SK-N-SH (cell line): ENCODE measurements around the gene EPHB4. TPM values are rescaled to one million over a fixed set of nuclear protein-coding genes. Genes with fewer than 3 reads are reported as not detected.
A peak's percentile ranks its signal among the peaks of the same experiment; 100 is the strongest.

Experiments
- CTCF ChIA-PET: fragments of 300-600, 350-600 bp; formaldehyde crosslinking; extraction: SDS; loops from one replicate; lab custom pipeline; 2021; lab: Yijun Ruan, JAX
- POLR2A ChIA-PET: fragments of 350-600 bp; sonication (Branson Sonifier 250); formaldehyde crosslinking; extraction: SDS; loops from one replicate; lab custom pipeline; 2020; ENCODE audit warnings: antibody characterized with exemption, inconsistent platforms; lab: Yijun Ruan, JAX
- DNase-seq: peaks from one replicate; pipeline ENCODE4 v3.0.0; 2012
- H2AFZ ChIP-seq: fragments of 200-600 bp; sonication (generic); 2 replicates; pipeline ENCODE4 v1.8.1; 2016; ENCODE audit warnings: antibody characterized with exemption, mild to moderate bottlenecking, low read depth
- H3F3A ChIP-seq: fragments of 200-600 bp; sonication (generic); replicated peaks from 2 replicates; pipeline ENCODE3; 2016; ENCODE audit warnings: antibody characterized with exemption, mild to moderate bottlenecking; ENCODE audit not compliant: insufficient read depth
- H3K27ac ChIP-seq, 2 experiments: fragments of 200-500 bp in 1 of 2; fragments of 200-600 bp in 1 of 2; sonication (Bioruptor generic) in 1 of 2; sonication (generic), shearing (Covaris generic) in 1 of 2; 2 replicates each; pipeline versions ENCODE4 v1.5.1 to v1.6.1; 2014 to 2016; ENCODE audit warnings: low read depth in 2 of 2, inconsistent platforms in 1 of 2, low read length in 1 of 2, mild to moderate bottlenecking in 1 of 2, mixed read lengths in 1 of 2
- H3K27me3 ChIP-seq: fragments of 200-600 bp; sonication (generic), shearing (Covaris generic); 2 replicates; pipeline ENCODE4 v1.6.1; 2016; ENCODE audit warnings: mixed run types; ENCODE audit not compliant: insufficient read depth
- H3K36me3 ChIP-seq, 2 experiments: fragments of 200-500 bp in 1 of 2; fragments of 200-600 bp in 1 of 2; sonication (Bioruptor generic) in 1 of 2; sonication (generic) in 1 of 2; replicated peaks in 1 of 2; 2 replicates each; pipeline versions ENCODE3 to v1.5.1; 2014 to 2016; ENCODE audit warnings: low read length in 1 of 2, mild to moderate bottlenecking in 1 of 2; ENCODE audit not compliant: insufficient read depth in 2 of 2, control insufficient read depth in 1 of 2
- H3K4me1 ChIP-seq, 2 experiments: fragments of 200-500 bp in 1 of 2; fragments of 200-600 bp in 1 of 2; sonication (Bioruptor generic) in 1 of 2; sonication (generic), shearing (Covaris generic) in 1 of 2; 2 replicates each; pipeline versions ENCODE4 v1.5.1 to v1.6.1; 2014 to 2016; ENCODE audit warnings: low read depth in 1 of 2, low read length in 1 of 2, mixed run types in 1 of 2; ENCODE audit not compliant: insufficient read depth in 2 of 2, control insufficient read depth in 1 of 2
- H3K4me2 ChIP-seq: fragments of 200-600 bp; sonication (generic), shearing (Covaris generic); 2 replicates; pipeline ENCODE4 v1.6.1; 2017; ENCODE audit warnings: mixed run types
- H3K4me3 ChIP-seq, 2 experiments: fragments of 200-500 bp in 1 of 2; fragments of 200-600 bp in 1 of 2; sonication (Bioruptor generic) in 1 of 2; sonication (generic), shearing (Covaris generic) in 1 of 2; 2 replicates each; pipeline versions ENCODE4 v1.5.1 to v1.8.1; 2014 to 2016; ENCODE audit warnings: low read depth in 2 of 2, inconsistent platforms in 1 of 2, low read length in 1 of 2, mild to moderate bottlenecking in 1 of 2, mixed read lengths in 1 of 2, moderate library complexity in 1 of 2
- H3K79me2 ChIP-seq: fragments of 200-600 bp; sonication (generic); 2 replicates; pipeline ENCODE4 v1.8.1; 2017; ENCODE audit warnings: mild to moderate bottlenecking; ENCODE audit not compliant: insufficient read depth
- H3K9ac ChIP-seq: fragments of 200-600 bp; sonication (generic); 2 replicates; pipeline ENCODE4 v1.6.1; 2017; ENCODE audit warnings: mixed run types
- H3K9me2 ChIP-seq: fragments of 200-600 bp; sonication (generic); 2 replicates; pipeline ENCODE4 v1.6.1; 2017; ENCODE audit warnings: mixed run types
- H3K9me3 ChIP-seq: fragments of 200-600 bp; sonication (generic); 2 replicates; pipeline ENCODE4 v1.6.1; 2017; ENCODE audit warnings: mixed run types, mild to moderate bottlenecking, moderate library complexity
- H4K20me1 ChIP-seq: fragments of 200-600 bp; sonication (generic); 2 replicates; pipeline ENCODE4 v1.6.1; 2017; ENCODE audit warnings: mild to moderate bottlenecking, mixed run types; ENCODE audit not compliant: insufficient read depth
- CHD2 ChIP-seq: fragments of 150-350 bp; IDR thresholded peaks from 2 replicates; pipeline ENCODE4 v1.6.1; 2018; ENCODE audit warnings: low read length; ENCODE audit not compliant: partially characterized antibody
- FOXJ3 ChIP-seq: sonication (generic); formaldehyde crosslinking; IDR thresholded peaks from 2 replicates; pipeline ENCODE4 v1.5.1; 2020; ENCODE audit warnings: mild to moderate bottlenecking, missing genetic modification reagents
- GABPA ChIP-seq: IDR thresholded peaks from 2 replicates; pipeline ENCODE4 v1.4.0; 2012; ENCODE audit warnings: low read depth, mild to moderate bottlenecking
- GATA2 ChIP-seq: sonication (generic); formaldehyde crosslinking; IDR thresholded peaks from 2 replicates; pipeline ENCODE4 v1.5.0; 2020; ENCODE audit warnings: mild to moderate bottlenecking, missing genetic modification reagents
- JUND ChIP-seq: IDR thresholded peaks from 2 replicates; pipeline ENCODE4 v1.4.0; 2012
- MEF2A ChIP-seq: IDR thresholded peaks from 2 replicates; pipeline ENCODE4 v1.4.0; 2012; ENCODE audit warnings: low read depth, borderline replicate concordance
- MXI1 ChIP-seq: IDR thresholded peaks from 2 replicates; pipeline ENCODE4 v1.6.1; 2012; ENCODE audit warnings: mild to moderate bottlenecking, low read depth, low read length, improper control_type of control experiment
- NFIC ChIP-seq: IDR thresholded peaks from 2 replicates; pipeline ENCODE4 v1.4.0; 2012; ENCODE audit warnings: borderline replicate concordance
- NRF1 ChIP-seq: IDR thresholded peaks from 2 replicates; pipeline ENCODE4 v1.6.1; 2012; ENCODE audit warnings: low read depth, mild to moderate bottlenecking, low read length
- PBX3 ChIP-seq: IDR thresholded peaks from 2 replicates; pipeline ENCODE4; 2012
- RAD21 ChIP-seq: IDR thresholded peaks from 2 replicates; pipeline ENCODE4 v1.6.1; 2012; ENCODE audit warnings: mild to moderate bottlenecking, low read length
- RCOR1 ChIP-seq: fragments of 150-350 bp; IDR thresholded peaks from 2 replicates; pipeline ENCODE4 v1.6.1; 2017; ENCODE audit warnings: antibody characterized with exemption, low read length
- RFX5 ChIP-seq: IDR thresholded peaks from 2 replicates; pipeline ENCODE4 v1.6.1; 2012; ENCODE audit warnings: mild to moderate bottlenecking, improper control_type of control experiment, low read length
- SIN3A ChIP-seq: IDR thresholded peaks from 2 replicates; pipeline ENCODE4 v1.6.1; 2012; ENCODE audit warnings: low read depth, mild to moderate bottlenecking, low read length, moderate library complexity, borderline replicate concordance
- SMC3 ChIP-seq: IDR thresholded peaks from 2 replicates; pipeline ENCODE4 v1.6.1; 2012; ENCODE audit warnings: low read depth, low read length, improper control_type of control experiment
- TCF12 ChIP-seq: IDR thresholded peaks from 2 replicates; pipeline ENCODE4 v1.4.0; 2012
- TEAD4 ChIP-seq: IDR thresholded peaks from 2 replicates; pipeline ENCODE4 v1.4.0; 2012; ENCODE audit warnings: mild to moderate bottlenecking, borderline replicate concordance; ENCODE audit not compliant: insufficient read depth
- USF1 ChIP-seq: IDR thresholded peaks from 2 replicates; pipeline ENCODE4 v1.4.0; 2012; ENCODE audit warnings: low read depth, borderline replicate concordance
- USF2 ChIP-seq: fragments of 150-350 bp; IDR thresholded peaks from 2 replicates; pipeline ENCODE4 v1.6.1; 2017; ENCODE audit warnings: antibody characterized with exemption, low read length, low read depth, borderline replicate concordance
- ZBTB33 ChIP-seq: IDR thresholded peaks from 2 replicates; pipeline ENCODE4 v1.4.0; 2012; ENCODE audit warnings: low read depth, borderline replicate concordance
- WGBS: methylation state at CpG from one replicate; pipeline ENCODE4 v1.1.6; 2017; ENCODE audit warnings: low lambda C conversion rate; 5-methylcytosine and 5-hydroxymethylcytosine counted together
- polyA plus RNA-seq, 3 experiments: library from polyadenylated mRNA; depleted of rRNA; stranded (reverse); fragments of >200 nt; gene quantifications; 2 replicates each; pipeline ENCODE4 v1.2.3, GENCODE V29; 2012

EPHB4 gene
- polyA plus RNA-seq, 1 of the 3 experiments (the other 2 are of a cell fraction), result 64.4 TPM

GRCh38 chr7:100825215-100825671 lies 2.1 kb downstream of the EPHB4 start:
- Histone ChIP-seq H3K4me2 (peak overlapping the region; percentile 95), H3K4me1 (peaks cover 6 to 22% of the 10 kb centered on the region in 2 experiments; a peak in 2 of 4 replicates), H3K9me2 (no peaks in the 10 kb centered on the region), H3K4me3 (peak overlapping the region; percentile 65 to 78), H3K9ac (peak overlapping the region; percentile 83; the same call in 1 of the 2 replicates), H3K9me3 (no peaks in the 10 kb centered on the region), H3K27ac (no peak overlapping the region), H3K27me3 (no peaks in the 10 kb centered on the region), H2AFZ (no peak overlapping the region), H3K36me3 (peaks cover 16 to 18% of the 10 kb centered on the region in 2 experiments), H3K79me2 (peaks cover 30% of the 10 kb centered on the region), H3F3A (peaks cover 5% of the 10 kb centered on the region), H4K20me1 (peaks cover 22% of the 10 kb centered on the region)
- POLR2A ChIA-PET, result interaction anchor here (0.9 to 1.0 kb wide), 2 partner anchors 27 to 50 kb away, joined by 3 read pairs; partner anchors contain the start of genes SLC12A9 and SRRT
- DNase-seq, result peak; percentile 66
- CTCF ChIA-PET, result interaction anchor here (0.6 to 17.1 kb wide), 12 partner anchors 9 to 124 kb away, joined by 3 to 220 read pairs (median 10); partner anchors contain the start of genes EPO, POP7 and SLC12A9
- WGBS, result 57% methylated on average over 16 of the region's 16 CpGs
- TF ChIP-seq MEF2A, result no peak
- peak; percentile 87 for TF ChIP-seq MXI1

GRCh38 chr7:100824499-100825214 lies 2.7 kb downstream of the EPHB4 start:
- CTCF ChIA-PET, result interaction anchor here (1.7 to 17.1 kb wide), 6 partner anchors 24 to 120 kb away, joined by 7 to 220 read pairs (median 17); partner anchors contain the start of genes EPO, POP7 and SLC12A9

More at GRCh38 chr7:100824499-100825214, 2.7 kb downstream of the EPHB4 start:
- peak; percentile 61 for DNase-seq
- Histone ChIP-seq H3K9me2 (no peaks in the 10 kb centered on the region), H3K4me1 (peaks cover 6 to 22% of the 10 kb centered on the region in 2 experiments; a peak in 2 of 4 replicates), H3F3A (peaks cover 5% of the 10 kb centered on the region), H3K4me2 (peak overlapping the region; percentile 95), H3K27ac (no peak overlapping the region), H4K20me1 (peaks cover 22% of the 10 kb centered on the region), H3K36me3 (peaks cover 20% of the 10 kb centered on the region in 2 experiments), H3K9me3 (no peaks in the 10 kb centered on the region), H3K9ac (no peak overlapping the region; the same call in 1 of the 2 replicates), H3K4me3 (peak overlapping the region; percentile 65 to 78), H2AFZ (no peak overlapping the region), H3K79me2 (peaks cover 30% of the 10 kb centered on the region), H3K27me3 (no peaks in the 10 kb centered on the region)
- POLR2A ChIA-PET, result interaction anchor here (0.5 kb wide), 1 partner anchor 444 kb away, joined by 3 read pairs; no protein-coding TSS in a partner anchor
- TF ChIP-seq MXI1 (no peak), FOXJ3 (CRISPR knock-in tag) (no peak), NFIC (no peak), PBX3 (no peak), TEAD4 (no peak), ZBTB33 (no peak), USF1 (no peak), SIN3A (no peak), RFX5 (no peak), RAD21 (no peak), RCOR1 (no peak), USF2 (no peak), GABPA (no peak), TCF12 (no peak; the same call in 1 of the 2 replicates), GATA2 (CRISPR knock-in tag) (no peak), CHD2 (no peak), NRF1 (no peak), SMC3 (no peak), JUND (no peak)
- 68% methylated on average over 18 of the region's 18 CpGs for WGBS
